HG03565 (cell line): Measurements from ENCODE around the gene RIC8B.

Source experiments
- ATAC-seq: cut with Tn5 transposase; IDR thresholded peaks from one replicate; pipeline ENCODE4 v1.9.1; 2021; ENCODE audit warnings: mild to moderate bottlenecking, moderate library complexity; ENCODE audit not compliant: unreplicated experiment

RIC8B gene

GRCh38 chr12:106801167-106801708 lies 26.8 kb downstream of the RIC8B start:
- ATAC-seq: no peak

- no peak for ATAC-seq
These were observed 27.5 kb downstream of the RIC8B start for GRCh38 chr12:106801830-106802533.

GRCh38 chr12:106804668-106805067 lies 30.2 kb downstream of the RIC8B start:
- ATAC-seq: no peak

- ATAC-seq: no peak
These were observed 40.2 kb downstream of the RIC8B start for GRCh38 chr12:106814714-106815113.

- no peak for ATAC-seq
These were observed 41.3 kb downstream of the RIC8B start for GRCh38 chr12:106815741-106816140.

GRCh38 chr12:106816231-106816630 lies 41.7 kb downstream of the RIC8B start:
- ATAC-seq: no peak

GRCh38 chr12:106819991-106820390 lies 45.5 kb downstream of the RIC8B start:
- no peak for ATAC-seq

GRCh38 chr12:106831699-106832098 lies 57.2 kb downstream of the RIC8B start:
- no peak for ATAC-seq

- no peak for ATAC-seq
These were observed 63.3 kb downstream of the RIC8B start for GRCh38 chr12:106837782-106838181.

GRCh38 chr12:106839333-106839732 lies 64.9 kb downstream of the RIC8B start:
- no peak for ATAC-seq

- no peak for ATAC-seq
These were observed 65.8 kb downstream of the RIC8B start for GRCh38 chr12:106840243-106840642.

GRCh38 chr12:106841510-106842302 lies 67.2 kb downstream of the RIC8B start:
- ATAC-seq: no peak

GRCh38 chr12:106845902-106846301 lies 71.4 kb downstream of the RIC8B start:
- ATAC-seq: no peak

- no peak for ATAC-seq
These were observed 73.4 kb downstream of the RIC8B start for GRCh38 chr12:106847861-106848260.

- ATAC-seq: no peak
These were observed 76.8 kb downstream of the RIC8B start for GRCh38 chr12:106851306-106851705.

- ATAC-seq: no peak
These were observed 80.2 kb downstream of the RIC8B start for GRCh38 chr12:106854723-106855122.

- no peak for ATAC-seq
These were observed 80.8 kb downstream of the RIC8B start for GRCh38 chr12:106855221-106855758.

- ATAC-seq: no peak
These were observed 87.8 kb downstream of the RIC8B start for GRCh38 chr12:106861984-106862916.

- ATAC-seq: no peak
These were observed 88.7 kb downstream of the RIC8B start for GRCh38 chr12:106863189-106863588.

GRCh38 chr12:106865683-106866082 lies 91.2 kb downstream of the RIC8B start:
- no peak for ATAC-seq
